ENCODE results near the gene OTOP2. TPM values are rescaled to one million over a fixed set of nuclear protein-coding genes. Genes with fewer than 3 reads are reported as not detected.

OTOP2 gene
- total and polyA plus RNA-seq, 9 of the 15 experiments (the other 6 are each of a cell fraction or from before 2014, with no cell fraction given): 0.04 to 0.36 (median 0.14) TPM; not detected in 1

- H4K20me1 ChIP-seq (replicated peaks; ENCODE audit: control insufficient read depth, insufficient read depth, low read length): no peaks in the 10 kb centered on the region
- DNase-seq (ENCODE audit: extremely low read depth in 1 of 4, low spot score in 3 of 4) (no peak), ATAC-seq (no peak), FAIRE-seq (no peak)
- no peaks in the 10 kb centered on the region for H3K79me2 ChIP-seq (ENCODE audit: control insufficient read depth, insufficient read depth, low read length)
- BruUV-seq (replicated peaks): no TSS peak
- H3K27me3 ChIP-seq (ENCODE audit: control insufficient read depth in 2 of 2, insufficient read depth in 2 of 2, low read length in 2 of 2): no peaks in the 10 kb centered on the region
- H3K9me3 ChIP-seq (replicated peaks; ENCODE audit: control insufficient read depth, insufficient read depth, low read depth, low read length): no peaks in the 10 kb centered on the region
- peak overlapping the region in 1 of 2 experiments; percentile 4; a peak in 1 of 4 replicates for H3K9ac ChIP-seq (ENCODE audit: insufficient read depth in 1 of 2, low read depth in 2 of 2, low read length in 2 of 2)
- no peaks in the 10 kb centered on the region for H3K36me3 ChIP-seq (ENCODE audit: control insufficient read depth, insufficient read depth, low read length)
- 53% methylated on average over 14 of the region's 14 CpGs for WGBS (ENCODE audit: insufficient coverage, low coverage, missing lambda C conversion rate)
- H3K4me3 ChIP-seq: no peak overlapping the region
- POLR2A ChIA-PET: interaction anchor here (0.6 to 2.3 kb wide), 3 partner anchors 46 to 218 kb away, joined by 3 to 7 read pairs (median 3); no protein-coding TSS in a partner anchor
- intact Hi-C loops (cut with micrococcal nuclease) (loop anchor here (5.0 kb wide), 1 partner anchor 147 kb away; no protein-coding TSS in a partner anchor), in situ Hi-C loops (cut with MboI) (loop anchor here (5.0 kb wide), 1 partner anchor 147 kb away; no protein-coding TSS in a partner anchor)
- H3K4me2 ChIP-seq (ENCODE audit: insufficient read depth, low read length): no peak overlapping the region
- CTCF ChIA-PET (ENCODE audit: low intra/inter-chr PET ratio): interaction anchor here (0.9 kb wide), 1 partner anchor 237 kb away, joined by 4 read pairs; no protein-coding TSS in a partner anchor
- TF ChIP-seq, protein P1, sequence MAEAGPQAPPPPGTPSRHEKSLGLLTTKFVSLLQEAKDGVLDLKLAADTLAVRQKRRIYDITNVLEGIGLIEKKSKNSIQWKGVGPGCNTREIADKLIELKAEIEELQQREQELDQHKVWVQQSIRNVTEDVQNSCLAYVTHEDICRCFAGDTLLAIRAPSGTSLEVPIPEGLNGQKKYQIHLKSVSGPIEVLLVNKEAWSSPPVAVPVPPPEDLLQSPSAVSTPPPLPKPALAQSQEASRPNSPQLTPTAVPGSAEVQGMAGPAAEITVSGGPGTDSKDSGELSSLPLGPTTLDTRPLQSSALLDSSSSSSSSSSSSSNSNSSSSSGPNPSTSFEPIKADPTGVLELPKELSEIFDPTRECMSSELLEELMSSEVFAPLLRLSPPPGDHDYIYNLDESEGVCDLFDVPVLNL (CRISPR knock-in tag; IDR thresholded peaks at IDR 0.05; ENCODE audit: low read depth): no peak
- TF ChIP-seq CC2D1A (IDR thresholded peaks at IDR 0.05): no peak
- no peak for TF ChIP-seq SPI1 (IDR thresholded peaks at IDR 0.05; ENCODE audit: borderline replicate concordance, low read depth, low read length)
- TF ChIP-seq NKRF (IDR thresholded peaks at IDR 0.05; ENCODE audit: borderline replicate concordance): no peak
- no peak for TF ChIP-seq HDAC2 (IDR thresholded peaks at IDR 0.05)
- no peak for TF ChIP-seq CHD2 (IDR thresholded peaks at IDR 0.05; ENCODE audit: low read depth, low read length)
- no peak for TF ChIP-seq PHF20 (IDR thresholded peaks at IDR 0.05; ENCODE audit: partially characterized antibody)
- TF ChIP-seq FOXM1 (IDR thresholded peaks at IDR 0.05; ENCODE audit: low read depth): no peak
- TF ChIP-seq FOXM1 (CRISPR knock-in tag; IDR thresholded peaks at IDR 0.05; ENCODE audit: low read depth): no peak
- no peaks in the 10 kb centered on the region for H3K9me1 ChIP-seq (ENCODE audit: control insufficient read depth, insufficient read depth, low read length)
- H3K27ac ChIP-seq (ENCODE audit: extremely low read depth, low read depth, low read length): no peak overlapping the region
- no peak overlapping the region for H2AFZ ChIP-seq (ENCODE audit: low read depth, low read length)
- peaks cover 8 to 33% of the 10 kb centered on the region in 2 experiments; a peak in 4 of 5 replicates for H3K4me1 ChIP-seq (replicated peaks in 1 of 2; ENCODE audit: control insufficient read depth in 2 of 2, insufficient read depth in 2 of 2, low read length in 2 of 2)
Observed at GRCh38 chr17:74964988-74965622, 41.0 kb downstream of the OTOP2 start.
